DMS153 treated with DMSO at 0.1 percent for 48 hours (cell line): ENCODE data around the gene RNF145.
A peak's percentile ranks its signal among the peaks of the same experiment; 100 is the strongest.
"Not testable (repeated sequence)": the region's sequence is repeated elsewhere in the genome, so short reads cannot be mapped to it uniquely, and the experiment has no call there.

Source experiments
- DNase-seq: peaks from one replicate; lab custom pipeline; 2025; ENCODE audit not compliant: unreplicated experiment; lab: John Stamatoyannopoulos, UW

RNF145 gene

DNA sequence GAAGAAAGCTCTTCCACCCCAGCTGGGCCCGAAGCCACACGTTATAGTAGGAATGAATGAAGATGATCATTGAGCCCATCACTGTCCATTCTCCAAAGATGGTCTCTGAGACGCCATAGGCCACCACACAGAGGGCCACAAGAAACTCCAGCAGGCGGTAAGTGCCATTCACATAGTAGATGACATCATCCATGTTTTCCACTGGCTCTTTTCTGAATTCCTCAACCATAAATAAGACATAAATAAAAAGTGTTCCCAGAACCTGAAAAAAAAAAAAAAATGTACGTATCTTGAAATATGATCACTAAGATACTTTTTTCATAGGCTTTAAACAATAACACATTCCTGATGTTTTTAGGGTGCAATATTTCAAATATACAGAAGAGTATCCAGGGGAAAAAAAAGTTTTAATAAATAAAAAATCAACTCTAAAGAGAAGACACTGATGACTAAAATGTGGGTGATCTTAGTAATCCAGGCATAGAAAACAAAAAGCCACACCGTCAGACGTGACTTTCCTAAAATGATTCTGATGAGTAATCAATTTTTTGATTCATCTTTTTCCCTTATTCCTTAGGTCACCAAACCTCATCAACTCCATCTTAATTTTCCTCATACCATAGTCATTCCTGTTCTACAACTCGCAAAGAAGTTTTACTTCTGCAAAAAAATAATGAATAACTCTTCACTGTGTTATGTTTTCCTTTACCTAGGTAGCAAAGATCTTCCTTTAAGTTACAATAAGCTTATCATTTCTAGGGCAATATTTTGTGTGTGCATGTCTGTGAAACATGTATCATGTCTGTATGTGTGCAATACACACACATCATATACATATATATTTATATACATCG is 47.8 kb downstream of the RNF145 start:
- DNase-seq = no peak

GRCh38 chr5:159158553-159159091 is 50.7 kb downstream of the RNF145 start:
- not testable (repeated sequence) for DNase-seq

- DNase-seq = no peak
Observed at GRCh38 chr5:159157552-159157951, 51.8 kb downstream of the RNF145 start.

DNA sequence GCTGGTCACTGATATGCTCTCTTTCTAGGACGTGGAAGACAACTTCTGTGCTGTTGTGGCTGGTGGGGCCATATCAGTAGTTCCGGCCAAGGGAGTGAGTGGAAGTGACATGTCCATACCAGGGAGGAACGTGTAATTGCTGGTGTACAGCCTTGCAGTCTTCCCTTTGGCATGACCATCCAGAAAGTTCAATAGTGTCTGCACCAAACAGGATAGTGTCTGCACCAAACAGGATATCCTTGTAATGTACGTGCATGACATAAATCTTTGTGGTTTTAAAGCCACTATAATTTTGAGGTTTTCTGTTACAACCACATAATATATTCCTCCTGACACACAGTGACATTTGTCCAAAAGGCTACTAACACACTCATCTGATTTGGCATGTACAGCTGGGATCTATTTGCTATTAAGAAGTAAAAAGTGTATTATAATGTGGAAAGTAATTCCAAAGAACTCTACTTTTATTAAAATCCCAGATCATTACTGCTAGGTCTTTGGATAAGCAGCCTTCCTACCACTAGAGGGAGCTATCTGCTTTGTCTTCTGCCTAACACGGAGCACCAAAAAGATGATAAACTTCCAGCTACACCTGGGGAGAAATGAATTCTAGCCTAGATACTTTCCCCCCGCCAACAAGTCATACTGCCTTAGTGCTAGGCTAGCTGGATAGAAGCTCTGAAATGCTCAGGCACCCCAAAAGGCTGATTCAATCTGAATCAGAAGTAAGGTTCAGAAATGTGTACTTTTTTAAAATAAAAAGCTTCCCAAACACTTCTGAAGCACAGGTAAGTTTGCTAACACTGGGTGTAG is 52.7 kb downstream of the RNF145 start:
- DNase-seq = peak; percentile 16

DNA sequence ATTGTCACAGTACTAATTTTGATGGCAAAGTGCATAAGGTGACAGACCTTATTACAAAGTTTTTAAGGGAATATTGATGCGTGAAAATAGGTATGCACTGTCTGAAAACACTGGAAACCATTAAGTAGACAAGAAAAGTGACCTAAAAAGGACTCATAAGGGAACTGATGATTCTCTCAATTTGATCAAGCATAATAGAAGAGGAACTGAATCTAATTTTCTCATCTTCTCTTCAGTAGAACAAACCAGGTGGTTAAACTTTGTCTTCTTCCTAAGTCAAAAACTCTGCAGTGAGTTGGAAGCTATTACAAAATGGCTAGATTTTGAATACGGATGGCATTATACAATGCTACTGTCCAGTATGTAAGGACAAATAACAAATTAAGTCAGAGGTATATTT is 53.4 kb downstream of the RNF145 start:
- no peak for DNase-seq

- DNase-seq = no peak
Observed at GRCh38 chr5:159152876-159153275, 56.5 kb downstream of the RNF145 start.

- no peak for DNase-seq
Observed at GRCh38 chr5:159149085-159149484, 60.3 kb downstream of the RNF145 start.

- no peak for DNase-seq
Observed at GRCh38 chr5:159147976-159148375, 61.4 kb downstream of the RNF145 start.

DNA sequence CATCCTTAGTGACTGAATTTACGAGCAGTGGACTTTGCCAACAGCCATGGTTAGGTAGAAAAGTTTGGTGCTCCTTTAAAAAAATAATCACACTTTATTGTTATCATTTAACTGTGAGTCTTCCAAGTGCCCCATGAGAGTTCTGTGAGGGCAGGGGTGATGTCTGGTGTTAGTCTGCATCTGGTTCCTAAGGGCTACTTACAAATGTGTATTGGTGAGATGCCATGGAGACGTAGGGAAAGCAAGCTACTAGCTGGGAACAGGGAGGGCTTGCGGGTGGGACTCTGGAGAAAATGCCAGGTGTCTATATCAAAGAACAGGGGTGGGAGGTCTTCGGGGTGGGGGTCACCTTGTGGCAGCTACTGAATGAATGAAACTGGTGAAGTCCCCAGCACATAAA is 62.5 kb downstream of the RNF145 start:
- DNase-seq = no peak

- not testable (repeated sequence) for DNase-seq
Observed at GRCh38 chr5:159145160-159145559, 64.2 kb downstream of the RNF145 start.

GRCh38 chr5:159139802-159140201 is 69.6 kb downstream of the RNF145 start:
- no peak for DNase-seq

DNA sequence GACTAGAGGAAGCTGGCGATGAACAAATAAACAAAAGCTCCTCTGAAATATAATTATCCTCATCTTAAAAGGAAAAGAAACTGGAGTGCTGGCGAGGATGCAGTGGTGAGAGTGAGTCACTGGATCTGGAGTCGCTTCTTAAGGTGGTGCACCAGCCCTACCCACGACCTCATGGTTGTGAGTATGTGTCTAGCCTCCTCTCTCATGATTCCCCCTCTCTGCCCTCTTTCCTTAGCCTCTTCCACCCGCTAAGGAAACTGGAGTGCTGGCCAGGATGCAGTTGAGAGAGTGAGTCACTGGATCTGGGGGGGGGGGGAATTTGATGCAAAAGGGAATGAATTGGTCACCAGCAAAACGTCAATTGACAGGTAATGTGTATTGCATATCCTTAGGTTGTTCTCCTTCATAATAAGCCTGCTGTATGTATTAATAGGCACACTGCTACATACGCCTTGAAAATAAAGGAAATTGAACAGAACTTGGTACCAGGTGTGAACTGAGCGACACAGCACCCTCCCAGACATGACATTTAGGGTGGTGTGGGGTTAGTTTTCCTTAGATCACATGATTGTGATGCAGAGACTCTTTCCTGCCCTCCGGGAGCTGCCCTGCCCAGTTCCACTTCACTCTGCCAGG is 73.3 kb downstream of the RNF145 start:
- DNase-seq = no peak

GRCh38 chr5:159133041-159133741 is 76.2 kb downstream of the RNF145 start:
- DNase-seq = no peak

DNA sequence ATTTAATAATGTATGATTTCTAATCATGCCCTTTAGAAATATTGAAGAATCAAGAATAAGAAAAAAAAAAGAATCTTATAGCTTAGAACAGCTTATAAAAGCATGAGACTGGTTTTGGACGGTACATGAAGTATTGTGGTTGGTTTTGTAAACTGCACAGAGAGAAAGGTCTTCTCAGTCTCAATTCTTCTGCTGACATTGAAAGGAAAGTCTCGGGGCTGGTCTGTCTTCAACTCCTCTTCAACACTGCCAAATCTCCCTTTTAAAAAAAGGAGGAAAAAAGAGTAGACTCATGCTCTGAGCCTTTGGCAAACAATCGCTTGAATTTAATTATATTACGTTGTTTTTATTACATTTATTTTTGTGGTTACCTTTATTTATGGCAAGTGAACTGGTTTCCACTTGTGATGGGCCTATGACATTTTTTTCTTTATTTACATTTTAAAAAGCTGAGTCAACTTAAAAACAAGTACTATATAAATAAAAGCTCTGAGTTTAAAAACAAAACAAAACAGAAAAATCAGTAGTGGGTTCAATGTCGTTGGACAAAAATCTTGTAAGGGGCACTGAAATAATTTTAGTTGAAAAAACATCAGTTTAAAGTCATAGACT is 76.8 kb downstream of the RNF145 start:
- DNase-seq = no peak

GRCh38 chr5:159131951-159132350 is 77.4 kb downstream of the RNF145 start:
- no peak for DNase-seq

GRCh38 chr5:159130871-159131270 is 78.5 kb downstream of the RNF145 start:
- DNase-seq = no peak

DNA sequence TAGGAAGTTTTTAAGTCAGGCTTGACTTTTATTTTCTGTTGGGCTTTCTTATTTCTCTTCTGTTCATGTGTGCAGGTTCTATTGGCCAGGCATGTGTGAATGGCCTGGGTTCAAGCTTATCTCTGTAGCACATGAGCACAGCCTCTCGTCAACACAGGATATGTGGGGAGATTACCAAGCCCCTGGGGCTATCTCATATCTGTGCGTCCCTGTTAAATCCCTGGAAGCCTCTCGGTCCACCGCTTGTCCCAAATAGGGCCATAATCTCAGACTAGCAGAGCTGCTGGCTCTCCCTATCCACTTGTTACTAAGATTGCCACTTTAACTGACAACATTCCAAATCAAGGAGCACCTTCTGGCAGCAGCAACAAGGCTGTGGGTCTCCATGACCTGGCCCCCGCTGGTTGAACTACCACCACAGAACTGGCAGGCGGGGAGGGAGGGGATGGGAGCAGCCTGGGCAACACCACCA is 81.2 kb downstream of the RNF145 start:
- DNase-seq = no peak

DNA sequence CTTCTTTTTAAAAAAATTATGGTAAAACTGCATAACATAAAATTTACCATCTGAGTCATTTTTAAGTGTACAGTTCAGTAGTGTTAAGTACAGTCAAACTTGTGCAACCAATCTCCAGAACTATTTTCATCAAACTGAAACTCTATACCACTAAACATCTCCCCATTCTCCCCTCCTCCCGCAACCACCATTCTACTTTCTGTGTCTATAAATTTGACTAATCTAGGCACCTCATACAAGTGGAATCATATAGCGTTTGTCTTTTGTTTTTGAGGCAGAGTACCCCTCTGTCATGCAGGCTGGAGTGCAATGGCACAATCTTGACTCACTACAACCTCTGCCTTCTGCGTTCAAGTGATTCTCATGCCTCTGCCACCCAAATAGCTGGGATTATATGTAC is 85.7 kb downstream of the RNF145 start:
- DNase-seq = no peak

- no peak for DNase-seq
Observed at GRCh38 chr5:159123189-159123588, 86.2 kb downstream of the RNF145 start.

- no peak for DNase-seq
Observed at GRCh38 chr5:159121061-159121460, 88.3 kb downstream of the RNF145 start.
